ENCODE data around the gene CBX4. TPM values are rescaled to one million over a fixed set of nuclear protein-coding genes. Genes with fewer than 3 reads are reported as not detected.

CBX4 gene
- total and polyA plus RNA-seq, 2 experiments from 2014 or later: 1.4 to 4.6 TPM

DNA sequence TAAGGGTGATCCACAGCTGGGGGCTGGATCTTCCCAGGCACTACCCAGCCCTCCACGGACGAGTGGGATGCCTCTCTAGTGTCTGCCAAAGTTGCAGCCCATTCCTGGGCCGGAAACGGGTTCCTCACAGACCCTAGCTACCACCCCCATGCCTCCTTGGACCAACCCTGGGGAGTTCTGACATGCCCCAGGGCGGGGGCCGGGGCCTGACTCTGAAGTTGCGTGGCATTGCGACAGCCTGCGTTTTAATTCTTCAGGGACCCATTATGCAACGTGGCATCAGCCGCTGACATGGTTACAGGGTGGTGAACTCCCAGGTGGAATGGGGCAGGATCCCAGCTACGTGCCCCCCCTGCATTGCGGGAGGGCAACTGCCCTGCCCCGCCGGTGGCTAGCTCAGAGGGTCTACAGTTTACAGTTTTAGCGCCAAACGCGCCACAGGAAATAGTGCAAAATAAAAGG lies 2.7 kb downstream of the CBX4 start:
- peak overlapping the region; percentile 80 for H3K4me3 ChIP-seq
- H3K36me3 ChIP-seq (ENCODE audit: insufficient read depth): no peaks in the 10 kb centered on the region
- no peak for TF ChIP-seq ZNF331 (CRISPR knock-in tag; IDR thresholded peaks at IDR 0.05; ENCODE audit: low read depth)
- TF ChIP-seq, protein P1, sequence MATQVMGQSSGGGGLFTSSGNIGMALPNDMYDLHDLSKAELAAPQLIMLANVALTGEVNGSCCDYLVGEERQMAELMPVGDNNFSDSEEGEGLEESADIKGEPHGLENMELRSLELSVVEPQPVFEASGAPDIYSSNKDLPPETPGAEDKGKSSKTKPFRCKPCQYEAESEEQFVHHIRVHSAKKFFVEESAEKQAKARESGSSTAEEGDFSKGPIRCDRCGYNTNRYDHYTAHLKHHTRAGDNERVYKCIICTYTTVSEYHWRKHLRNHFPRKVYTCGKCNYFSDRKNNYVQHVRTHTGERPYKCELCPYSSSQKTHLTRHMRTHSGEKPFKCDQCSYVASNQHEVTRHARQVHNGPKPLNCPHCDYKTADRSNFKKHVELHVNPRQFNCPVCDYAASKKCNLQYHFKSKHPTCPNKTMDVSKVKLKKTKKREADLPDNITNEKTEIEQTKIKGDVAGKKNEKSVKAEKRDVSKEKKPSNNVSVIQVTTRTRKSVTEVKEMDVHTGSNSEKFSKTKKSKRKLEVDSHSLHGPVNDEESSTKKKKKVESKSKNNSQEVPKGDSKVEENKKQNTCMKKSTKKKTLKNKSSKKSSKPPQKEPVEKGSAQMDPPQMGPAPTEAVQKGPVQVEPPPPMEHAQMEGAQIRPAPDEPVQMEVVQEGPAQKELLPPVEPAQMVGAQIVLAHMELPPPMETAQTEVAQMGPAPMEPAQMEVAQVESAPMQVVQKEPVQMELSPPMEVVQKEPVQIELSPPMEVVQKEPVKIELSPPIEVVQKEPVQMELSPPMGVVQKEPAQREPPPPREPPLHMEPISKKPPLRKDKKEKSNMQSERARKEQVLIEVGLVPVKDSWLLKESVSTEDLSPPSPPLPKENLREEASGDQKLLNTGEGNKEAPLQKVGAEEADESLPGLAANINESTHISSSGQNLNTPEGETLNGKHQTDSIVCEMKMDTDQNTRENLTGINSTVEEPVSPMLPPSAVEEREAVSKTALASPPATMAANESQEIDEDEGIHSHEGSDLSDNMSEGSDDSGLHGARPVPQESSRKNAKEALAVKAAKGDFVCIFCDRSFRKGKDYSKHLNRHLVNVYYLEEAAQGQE (IDR thresholded peaks at IDR 0.05; ENCODE audit: unreplicated experiment): no peak
- TF ChIP-seq CREB1 (CRISPR knock-in tag; IDR thresholded peaks at IDR 0.05; ENCODE audit: low read depth): no peak
- TF ChIP-seq ZNF114 (CRISPR knock-in tag; IDR thresholded peaks at IDR 0.05): no peak
- TF ChIP-seq STAT1 (IDR thresholded peaks at IDR 0.05; ENCODE audit: unreplicated experiment): no peak
- TF ChIP-seq, protein P2, sequence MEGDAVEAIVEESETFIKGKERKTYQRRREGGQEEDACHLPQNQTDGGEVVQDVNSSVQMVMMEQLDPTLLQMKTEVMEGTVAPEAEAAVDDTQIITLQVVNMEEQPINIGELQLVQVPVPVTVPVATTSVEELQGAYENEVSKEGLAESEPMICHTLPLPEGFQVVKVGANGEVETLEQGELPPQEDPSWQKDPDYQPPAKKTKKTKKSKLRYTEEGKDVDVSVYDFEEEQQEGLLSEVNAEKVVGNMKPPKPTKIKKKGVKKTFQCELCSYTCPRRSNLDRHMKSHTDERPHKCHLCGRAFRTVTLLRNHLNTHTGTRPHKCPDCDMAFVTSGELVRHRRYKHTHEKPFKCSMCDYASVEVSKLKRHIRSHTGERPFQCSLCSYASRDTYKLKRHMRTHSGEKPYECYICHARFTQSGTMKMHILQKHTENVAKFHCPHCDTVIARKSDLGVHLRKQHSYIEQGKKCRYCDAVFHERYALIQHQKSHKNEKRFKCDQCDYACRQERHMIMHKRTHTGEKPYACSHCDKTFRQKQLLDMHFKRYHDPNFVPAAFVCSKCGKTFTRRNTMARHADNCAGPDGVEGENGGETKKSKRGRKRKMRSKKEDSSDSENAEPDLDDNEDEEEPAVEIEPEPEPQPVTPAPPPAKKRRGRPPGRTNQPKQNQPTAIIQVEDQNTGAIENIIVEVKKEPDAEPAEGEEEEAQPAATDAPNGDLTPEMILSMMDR (conservative IDR thresholded peaks at IDR 0.05; ENCODE audit: low read depth in 2 of 2): no peak
- no peak for TF ChIP-seq EZH2 (IDR thresholded peaks at IDR 0.05; ENCODE audit: low read depth, unreplicated experiment)
- TF ChIP-seq, protein P3, sequence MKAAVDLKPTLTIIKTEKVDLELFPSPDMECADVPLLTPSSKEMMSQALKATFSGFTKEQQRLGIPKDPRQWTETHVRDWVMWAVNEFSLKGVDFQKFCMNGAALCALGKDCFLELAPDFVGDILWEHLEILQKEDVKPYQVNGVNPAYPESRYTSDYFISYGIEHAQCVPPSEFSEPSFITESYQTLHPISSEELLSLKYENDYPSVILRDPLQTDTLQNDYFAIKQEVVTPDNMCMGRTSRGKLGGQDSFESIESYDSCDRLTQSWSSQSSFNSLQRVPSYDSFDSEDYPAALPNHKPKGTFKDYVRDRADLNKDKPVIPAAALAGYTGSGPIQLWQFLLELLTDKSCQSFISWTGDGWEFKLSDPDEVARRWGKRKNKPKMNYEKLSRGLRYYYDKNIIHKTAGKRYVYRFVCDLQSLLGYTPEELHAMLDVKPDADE (IDR thresholded peaks at IDR 0.05): no peak
- no peak for TF ChIP-seq EZH2phosphoT487 (IDR thresholded peaks at IDR 0.05; ENCODE audit: unreplicated experiment)
- TF ChIP-seq NANOG (IDR thresholded peaks at IDR 0.05; ENCODE audit: borderline replicate concordance): no peak
- TF ChIP-seq, protein P4, sequence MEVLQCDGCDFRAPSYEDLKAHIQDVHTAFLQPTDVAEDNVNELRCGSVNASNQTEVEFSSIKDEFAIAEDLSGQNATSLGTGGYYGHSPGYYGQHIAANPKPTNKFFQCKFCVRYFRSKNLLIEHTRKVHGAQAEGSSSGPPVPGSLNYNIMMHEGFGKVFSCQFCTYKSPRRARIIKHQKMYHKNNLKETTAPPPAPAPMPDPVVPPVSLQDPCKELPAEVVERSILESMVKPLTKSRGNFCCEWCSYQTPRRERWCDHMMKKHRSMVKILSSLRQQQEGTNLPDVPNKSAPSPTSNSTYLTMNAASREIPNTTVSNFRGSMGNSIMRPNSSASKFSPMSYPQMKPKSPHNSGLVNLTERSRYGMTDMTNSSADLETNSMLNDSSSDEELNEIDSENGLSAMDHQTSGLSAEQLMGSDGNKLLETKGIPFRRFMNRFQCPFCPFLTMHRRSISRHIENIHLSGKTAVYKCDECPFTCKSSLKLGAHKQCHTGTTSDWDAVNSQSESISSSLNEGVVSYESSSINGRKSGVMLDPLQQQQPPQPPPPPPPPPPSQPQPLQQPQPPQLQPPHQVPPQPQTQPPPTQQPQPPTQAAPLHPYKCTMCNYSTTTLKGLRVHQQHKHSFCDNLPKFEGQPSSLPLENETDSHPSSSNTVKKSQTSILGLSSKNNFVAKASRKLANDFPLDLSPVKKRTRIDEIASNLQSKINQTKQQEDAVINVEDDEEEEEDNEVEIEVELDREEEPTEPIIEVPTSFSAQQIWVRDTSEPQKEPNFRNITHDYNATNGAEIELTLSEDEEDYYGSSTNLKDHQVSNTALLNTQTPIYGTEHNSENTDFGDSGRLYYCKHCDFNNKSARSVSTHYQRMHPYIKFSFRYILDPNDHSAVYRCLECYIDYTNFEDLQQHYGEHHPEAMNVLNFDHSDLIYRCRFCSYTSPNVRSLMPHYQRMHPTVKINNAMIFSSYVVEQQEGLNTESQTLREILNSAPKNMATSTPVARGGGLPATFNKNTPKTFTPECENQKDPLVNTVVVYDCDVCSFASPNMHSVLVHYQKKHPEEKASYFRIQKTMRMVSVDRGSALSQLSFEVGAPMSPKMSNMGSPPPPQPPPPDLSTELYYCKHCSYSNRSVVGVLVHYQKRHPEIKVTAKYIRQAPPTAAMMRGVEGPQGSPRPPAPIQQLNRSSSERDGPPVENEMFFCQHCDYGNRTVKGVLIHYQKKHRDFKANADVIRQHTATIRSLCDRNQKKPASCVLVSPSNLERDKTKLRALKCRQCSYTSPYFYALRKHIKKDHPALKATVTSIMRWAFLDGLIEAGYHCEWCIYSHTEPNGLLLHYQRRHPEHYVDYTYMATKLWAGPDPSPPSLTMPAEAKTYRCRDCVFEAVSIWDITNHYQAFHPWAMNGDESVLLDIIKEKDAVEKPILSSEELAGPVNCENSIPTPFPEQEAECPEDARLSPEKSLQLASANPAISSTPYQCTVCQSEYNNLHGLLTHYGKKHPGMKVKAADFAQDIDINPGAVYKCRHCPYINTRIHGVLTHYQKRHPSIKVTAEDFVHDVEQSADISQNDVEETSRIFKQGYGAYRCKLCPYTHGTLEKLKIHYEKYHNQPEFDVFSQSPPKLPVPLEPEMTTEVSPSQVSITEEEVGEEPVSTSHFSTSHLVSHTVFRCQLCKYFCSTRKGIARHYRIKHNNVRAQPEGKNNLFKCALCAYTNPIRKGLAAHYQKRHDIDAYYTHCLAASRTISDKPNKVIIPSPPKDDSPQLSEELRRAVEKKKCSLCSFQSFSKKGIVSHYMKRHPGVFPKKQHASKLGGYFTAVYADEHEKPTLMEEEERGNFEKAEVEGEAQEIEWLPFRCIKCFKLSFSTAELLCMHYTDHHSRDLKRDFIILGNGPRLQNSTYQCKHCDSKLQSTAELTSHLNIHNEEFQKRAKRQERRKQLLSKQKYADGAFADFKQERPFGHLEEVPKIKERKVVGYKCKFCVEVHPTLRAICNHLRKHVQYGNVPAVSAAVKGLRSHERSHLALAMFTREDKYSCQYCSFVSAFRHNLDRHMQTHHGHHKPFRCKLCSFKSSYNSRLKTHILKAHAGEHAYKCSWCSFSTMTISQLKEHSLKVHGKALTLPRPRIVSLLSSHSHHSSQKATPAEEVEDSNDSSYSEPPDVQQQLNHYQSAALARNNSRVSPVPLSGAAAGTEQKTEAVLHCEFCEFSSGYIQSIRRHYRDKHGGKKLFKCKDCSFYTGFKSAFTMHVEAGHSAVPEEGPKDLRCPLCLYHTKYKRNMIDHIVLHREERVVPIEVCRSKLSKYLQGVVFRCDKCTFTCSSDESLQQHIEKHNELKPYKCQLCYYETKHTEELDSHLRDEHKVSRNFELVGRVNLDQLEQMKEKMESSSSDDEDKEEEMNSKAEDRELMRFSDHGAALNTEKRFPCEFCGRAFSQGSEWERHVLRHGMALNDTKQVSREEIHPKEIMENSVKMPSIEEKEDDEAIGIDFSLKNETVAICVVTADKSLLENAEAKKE (CRISPR knock-in tag; IDR thresholded peaks at IDR 0.05): no peak
- TF ChIP-seq POLR2AphosphoS5 (IDR thresholded peaks at IDR 0.05; ENCODE audit: low read depth): no peak
- TF ChIP-seq JUNB (IDR thresholded peaks at IDR 0.05; ENCODE audit: unreplicated experiment): no peak
- no peak overlapping the region for H2AFZ ChIP-seq
- H4K20me1 ChIP-seq (replicated peaks; ENCODE audit: insufficient read depth): peaks cover 4% of the 10 kb centered on the region
- peak; percentile 39 for DNase-seq (ENCODE audit: low spot score)
- H3K4me2 ChIP-seq: peak overlapping the region; percentile 99
- no peak for ATAC-seq
- H3K9me2 ChIP-seq (ENCODE audit: insufficient read depth): no peaks in the 10 kb centered on the region
- Mint-ChIP-seq H3K9me3 (peaks cover 5% of the 10 kb centered on the region; the same call in 2 of the 3 replicates), H3K4me3 (peak overlapping the region; percentile 81), H3K4me1 (peaks cover 35% of the 10 kb centered on the region), H3K27me3 (ENCODE audit: insufficient read depth, low read depth, poor library complexity) (peaks cover 90% of the 10 kb centered on the region), H3K27ac (no peak overlapping the region), H3K36me3 (ENCODE audit: low read depth) (peaks cover 4% of the 10 kb centered on the region; the same call in 2 of the 3 replicates)
- H3F3A ChIP-seq (replicated peaks; ENCODE audit: low read depth): peaks cover 32% of the 10 kb centered on the region
- no peaks in the 10 kb centered on the region for H3K79me2 ChIP-seq (replicated peaks; ENCODE audit: insufficient read depth)
- peaks cover 88% of the 10 kb centered on the region for H3K27me3 ChIP-seq (ENCODE audit: insufficient read depth)
- no peak overlapping the region for H3K27ac ChIP-seq (ENCODE audit: low read depth)
- H3K4me1 ChIP-seq (ENCODE audit: insufficient read depth): peaks cover 33% of the 10 kb centered on the region

Data from GM23338 (cell line).